PFSK-1 (cell line): ENCODE results near the gene HSD3B2. TPM values are rescaled to one million over a fixed set of nuclear protein-coding genes. Genes with fewer than 3 reads are reported as not detected.

Source experiments
- FOXP2 ChIP-seq: optimal IDR thresholded peaks from 2 replicates; pipeline ENCODE3; 2011; ENCODE audit warnings: borderline replicate concordance, control low read depth, inconsistent platforms; ENCODE audit not compliant: insufficient read depth; ENCODE audit errors: extremely low read length, extremely low read depth
- POLR2AphosphoS5 ChIP-seq: IDR thresholded peaks from 2 replicates; pipeline ENCODE4 v1.6.1; 2012; ENCODE audit warnings: low read depth, mild to moderate bottlenecking, control low read depth, low read length, moderate library complexity
- SIN3A ChIP-seq: IDR thresholded peaks from 2 replicates; pipeline ENCODE4 v1.6.1; 2012; ENCODE audit warnings: mild to moderate bottlenecking, low read length, moderate library complexity, borderline replicate concordance; ENCODE audit not compliant: insufficient read depth
- TAF1 ChIP-seq: IDR thresholded peaks from 2 replicates; pipeline ENCODE4 v1.6.1; 2012; ENCODE audit warnings: low read length, control low read depth, borderline replicate concordance; ENCODE audit not compliant: insufficient read depth
- polyA plus RNA-seq: library from polyadenylated mRNA; unstranded; fragments of >200 nt; gene quantifications from one replicate; pipeline ENCODE4 v1.2.1, GENCODE V29; 2012; ENCODE audit warnings: low read depth, missing spikeins; ENCODE audit not compliant: insufficient read length
- TF ChIP-seq, protein P1 (sequence below), 2 experiments: IDR thresholded peaks; 2 replicates each; pipeline versions ENCODE4 v1.6.1 to v1.8.0; 2011 to 2012; ENCODE audit warnings: low read depth in 2 of 2, low read length in 2 of 2, control low read depth in 1 of 2, inconsistent platforms in 1 of 2, mild to moderate bottlenecking in 1 of 2, moderate library complexity in 1 of 2; ENCODE audit not compliant: insufficient read depth in 1 of 2

Gene HSD3B2
- not detected for polyA plus RNA-seq

DNA sequence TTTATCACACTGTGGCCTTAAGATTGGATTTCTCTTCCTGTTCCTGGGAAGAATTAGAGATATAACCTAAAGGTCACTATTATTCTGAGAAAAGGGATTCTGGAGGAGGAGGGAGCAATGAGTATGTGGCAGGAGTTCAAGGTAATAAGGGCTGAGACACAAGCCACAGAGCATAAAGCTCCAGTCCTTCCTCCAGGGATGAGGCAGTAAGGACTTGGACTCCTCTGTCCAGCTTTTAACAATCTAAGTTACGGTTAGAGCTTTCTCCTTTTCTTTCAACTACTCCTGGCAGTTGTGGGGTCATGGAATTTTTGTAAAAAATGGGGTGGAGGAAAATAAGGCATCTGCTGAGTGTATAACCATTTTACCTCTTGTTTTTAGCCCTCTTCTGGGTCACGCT, at the start of gene HSD3B2:
Gene HSD3B2, plus strand, starts transcription at position 201 of the 400 bp plus-strand sequence. CDS start 270 bp downstream, outside the sequence.
- TF ChIP-seq TAF1 (no peak), SIN3A (no peak), FOXP2 (no peak), POLR2AphosphoS5 (no peak)
- TF ChIP-seq, protein P1, sequence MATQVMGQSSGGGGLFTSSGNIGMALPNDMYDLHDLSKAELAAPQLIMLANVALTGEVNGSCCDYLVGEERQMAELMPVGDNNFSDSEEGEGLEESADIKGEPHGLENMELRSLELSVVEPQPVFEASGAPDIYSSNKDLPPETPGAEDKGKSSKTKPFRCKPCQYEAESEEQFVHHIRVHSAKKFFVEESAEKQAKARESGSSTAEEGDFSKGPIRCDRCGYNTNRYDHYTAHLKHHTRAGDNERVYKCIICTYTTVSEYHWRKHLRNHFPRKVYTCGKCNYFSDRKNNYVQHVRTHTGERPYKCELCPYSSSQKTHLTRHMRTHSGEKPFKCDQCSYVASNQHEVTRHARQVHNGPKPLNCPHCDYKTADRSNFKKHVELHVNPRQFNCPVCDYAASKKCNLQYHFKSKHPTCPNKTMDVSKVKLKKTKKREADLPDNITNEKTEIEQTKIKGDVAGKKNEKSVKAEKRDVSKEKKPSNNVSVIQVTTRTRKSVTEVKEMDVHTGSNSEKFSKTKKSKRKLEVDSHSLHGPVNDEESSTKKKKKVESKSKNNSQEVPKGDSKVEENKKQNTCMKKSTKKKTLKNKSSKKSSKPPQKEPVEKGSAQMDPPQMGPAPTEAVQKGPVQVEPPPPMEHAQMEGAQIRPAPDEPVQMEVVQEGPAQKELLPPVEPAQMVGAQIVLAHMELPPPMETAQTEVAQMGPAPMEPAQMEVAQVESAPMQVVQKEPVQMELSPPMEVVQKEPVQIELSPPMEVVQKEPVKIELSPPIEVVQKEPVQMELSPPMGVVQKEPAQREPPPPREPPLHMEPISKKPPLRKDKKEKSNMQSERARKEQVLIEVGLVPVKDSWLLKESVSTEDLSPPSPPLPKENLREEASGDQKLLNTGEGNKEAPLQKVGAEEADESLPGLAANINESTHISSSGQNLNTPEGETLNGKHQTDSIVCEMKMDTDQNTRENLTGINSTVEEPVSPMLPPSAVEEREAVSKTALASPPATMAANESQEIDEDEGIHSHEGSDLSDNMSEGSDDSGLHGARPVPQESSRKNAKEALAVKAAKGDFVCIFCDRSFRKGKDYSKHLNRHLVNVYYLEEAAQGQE (IDR thresholded peaks at IDR 0.05; ENCODE audit: insufficient read depth in 1 of 2, low read depth in 2 of 2, low read length in 2 of 2) = no peak

DNA sequence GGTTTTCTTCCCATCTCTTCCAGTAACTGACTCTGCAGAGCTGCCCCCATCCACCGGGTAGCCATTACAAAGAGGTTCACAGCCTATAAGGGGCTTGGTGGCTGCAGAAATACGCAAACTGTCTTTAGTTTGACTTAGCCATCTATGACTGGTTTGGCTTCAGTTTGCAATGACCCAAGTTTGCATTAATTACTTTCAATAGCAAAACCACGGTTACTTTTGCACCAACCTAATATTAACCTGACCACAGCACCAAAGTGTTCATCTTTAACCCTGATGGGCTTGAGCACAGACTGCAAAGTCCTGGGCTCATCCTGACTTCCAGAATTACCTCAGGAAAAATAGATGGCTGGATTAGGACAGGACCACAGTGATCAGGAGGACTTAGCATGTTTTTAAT, 48.5 kb upstream of the HSD3B2 start:
- TF ChIP-seq, protein P1 (IDR thresholded peaks at IDR 0.05; ENCODE audit: insufficient read depth in 1 of 2, low read depth in 2 of 2, low read length in 2 of 2) = no peak
- TF ChIP-seq TAF1 = no peak
- TF ChIP-seq SIN3A = no peak
- TF ChIP-seq FOXP2 = no peak
- TF ChIP-seq POLR2AphosphoS5 = no peak

- no peak for TF ChIP-seq FOXP2
Observed at GRCh38 chr1:119367432-119368124, 47.4 kb upstream of the HSD3B2 start.

GRCh38 chr1:119368554-119368953, 46.4 kb upstream of the HSD3B2 start, which contains the start of gene HAO2:
Gene HAO2, plus strand, starts transcription at chr1:119368785. Its CDS starts 12,301 bp downstream, at chr1:119381086.
- TF ChIP-seq SIN3A = no peak
- no peak for TF ChIP-seq POLR2AphosphoS5
- no peak for TF ChIP-seq TAF1
- TF ChIP-seq, protein P1 (IDR thresholded peaks at IDR 0.05; ENCODE audit: insufficient read depth in 1 of 2, low read depth in 2 of 2, low read length in 2 of 2) = no peak
- no peak for TF ChIP-seq FOXP2

GRCh38 chr1:119370748-119371147, 44.2 kb upstream of the HSD3B2 start:
- TF ChIP-seq TAF1 (no peak), FOXP2 (no peak), SIN3A (no peak), POLR2AphosphoS5 (no peak)
- TF ChIP-seq, protein P1 (IDR thresholded peaks at IDR 0.05; ENCODE audit: insufficient read depth in 1 of 2, low read depth in 2 of 2, low read length in 2 of 2) = no peak
